Ovary (tissue), 3 donors: ENCODE results near the gene VWA2.

Experiments used
- CTCF ChIP-seq, 3 donors: fragments of 450-650 bp in 2 of 3; fragments of 200-600 bp in 1 of 3; IDR thresholded peaks; one replicate each; pipeline versions ENCODE4 v1.5.1 to v1.8.0; 2016 to 2022; ENCODE audit warnings: antibody characterized with exemption in 3 of 3, mild to moderate bottlenecking in 1 of 3
- EP300 ChIP-seq: sonication (generic); formaldehyde crosslinking; IDR thresholded peaks from one replicate; pipeline ENCODE4 v1.6.1; 2017; ENCODE audit warnings: antibody characterized with exemption
- POLR2A ChIP-seq: fragments of 450-650 bp; IDR thresholded peaks from one replicate; pipeline ENCODE4 v1.6.1; 2017; ENCODE audit warnings: antibody characterized with exemption, mild to moderate bottlenecking, moderate library complexity
- donor health status: DM: no; HTN: no; CAD: no.

DNA sequence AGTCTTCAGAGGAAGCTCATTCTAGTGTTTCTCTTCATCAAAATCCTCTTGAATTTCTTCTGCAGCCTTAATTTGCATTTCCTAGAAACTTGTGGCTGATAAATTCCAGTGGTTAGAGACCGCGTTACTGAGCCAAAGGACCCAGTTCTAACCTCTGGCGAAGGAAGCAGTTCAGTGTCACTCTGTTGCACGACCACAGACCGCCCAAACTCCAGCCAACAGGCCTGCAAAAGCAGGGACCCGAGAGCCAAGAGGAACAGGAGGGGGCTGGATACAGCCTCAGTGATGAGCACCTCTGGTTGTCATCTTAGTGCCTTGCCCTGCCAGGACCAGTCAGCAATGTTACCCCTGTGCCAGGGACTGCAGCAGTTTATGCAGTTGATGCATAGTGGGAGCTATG, 95.2 kb downstream of the VWA2 start:
- TF ChIP-seq CTCF (IDR thresholded peaks at IDR 0.05) (no peak), POLR2A (no peak), EP300 (no peak)
